Measurements from ENCODE around the gene SLF1.
A peak's percentile ranks its signal among the peaks of the same experiment; 100 is the strongest.
"Not testable (repeated sequence)": the region's sequence is repeated elsewhere in the genome, so short reads cannot be mapped to it uniquely, and the experiment has no call there.

SLF1 gene

DNA sequence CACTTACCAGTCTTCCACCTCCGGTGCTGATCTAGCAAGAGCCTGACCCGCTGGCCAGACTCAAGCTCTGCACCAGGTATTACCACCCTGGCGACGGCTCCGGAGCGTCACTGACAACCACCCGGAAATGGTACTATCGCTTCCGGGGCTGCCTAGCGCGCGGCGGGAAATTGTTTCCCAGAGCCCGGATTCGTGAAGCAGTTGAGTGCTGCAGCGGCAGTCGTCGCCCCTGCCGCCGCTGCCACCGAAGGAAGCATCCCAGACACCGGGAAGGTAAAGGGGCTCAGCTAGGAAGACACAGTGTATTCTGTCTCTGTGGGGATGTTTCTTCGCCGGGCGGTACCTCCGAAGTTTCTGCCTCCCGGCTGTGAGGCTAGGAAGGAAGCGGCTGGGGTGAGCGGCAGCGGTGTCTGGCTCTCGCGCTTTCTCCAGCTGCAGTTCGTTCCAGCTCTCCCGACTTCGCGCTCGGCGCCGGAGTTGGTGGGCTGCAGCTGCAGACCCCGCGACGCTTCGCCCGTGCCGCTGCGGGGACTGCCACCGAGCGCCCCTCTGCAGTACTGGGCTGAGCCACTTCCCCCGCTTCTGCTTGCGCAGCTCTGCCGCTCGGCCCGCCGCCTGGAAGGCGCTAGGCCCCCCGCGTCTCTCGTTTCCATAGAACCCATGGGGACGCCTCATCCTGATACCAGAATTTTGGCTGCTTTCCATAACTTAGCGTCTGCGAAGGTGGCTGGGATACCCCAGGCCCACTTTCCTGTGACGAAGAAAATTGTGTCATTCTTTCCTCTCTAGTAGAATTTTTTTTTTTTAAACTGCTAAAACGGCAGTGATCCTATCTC lies at the start of gene SLF1, which contains the start of gene KIAA0825:
TSS of gene SLF1 (plus strand) at position 177 of the 836 bp plus-strand sequence. CDS start 10,142 bp downstream, outside the sequence.
TSS of gene KIAA0825 (minus strand) at position 112 of the 836 bp plus-strand sequence. CDS start 81,478 bp downstream, outside the sequence.
- DNase-seq, result peak; percentile 62 to 85

- DNase-seq, result no peak
Measured at GRCh38 chr5:94571415-94571814, 47.1 kb upstream of the SLF1 start.

DNA sequence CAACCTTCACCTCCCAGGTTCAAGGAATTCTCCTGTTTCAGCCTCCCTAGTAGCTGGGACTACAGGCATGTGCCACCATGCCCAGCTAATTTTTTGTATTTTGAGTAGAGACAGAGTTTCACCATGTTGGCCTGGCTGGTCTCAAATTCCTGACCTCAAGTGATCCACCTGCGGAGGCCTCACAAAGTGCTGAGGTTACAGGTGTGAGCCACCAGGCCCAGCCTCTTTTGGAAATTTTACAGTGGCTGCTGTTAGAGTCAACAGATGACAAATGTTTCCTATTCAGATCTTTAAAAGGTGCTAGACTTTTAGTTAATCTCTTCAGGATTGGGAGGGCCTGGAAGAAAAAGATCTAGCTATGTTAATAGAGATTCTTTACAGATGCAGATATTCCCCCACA lies 45.1 kb upstream of the SLF1 start:
- DNase-seq, result not testable (repeated sequence)

- DNase-seq, result no peak
Measured at GRCh38 chr5:94575196-94575595, 43.3 kb upstream of the SLF1 start.

GRCh38 chr5:94577466-94578245 lies 40.8 kb upstream of the SLF1 start:
- no peak for DNase-seq

DNA sequence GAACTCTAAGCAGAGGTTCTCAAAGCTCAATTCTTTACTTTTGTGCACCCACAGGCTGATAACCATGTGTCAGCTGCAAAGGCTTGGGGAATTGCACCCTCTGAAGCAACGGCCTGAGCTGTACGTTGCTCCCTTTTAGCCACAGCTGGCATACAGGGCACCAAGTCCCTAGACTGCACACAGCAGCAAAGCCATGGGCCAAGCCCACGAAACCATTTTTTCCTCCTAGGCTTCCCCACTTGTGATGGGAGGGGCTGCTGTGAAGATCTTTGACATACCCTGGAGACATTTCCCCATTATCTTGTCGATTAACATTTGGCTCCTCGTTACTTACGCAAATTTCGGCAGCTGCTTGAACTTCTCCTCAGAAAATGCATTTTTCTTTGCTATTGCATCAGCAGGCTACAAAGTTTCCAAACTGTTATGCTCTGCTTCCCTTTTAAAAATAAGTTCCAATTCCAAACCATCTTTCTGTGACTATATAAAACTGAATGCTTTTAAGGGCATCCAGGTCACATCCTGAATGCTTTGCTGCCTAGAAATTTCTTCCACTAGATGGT lies 23.1 kb upstream of the SLF1 start:
- no peak for DNase-seq

DNA sequence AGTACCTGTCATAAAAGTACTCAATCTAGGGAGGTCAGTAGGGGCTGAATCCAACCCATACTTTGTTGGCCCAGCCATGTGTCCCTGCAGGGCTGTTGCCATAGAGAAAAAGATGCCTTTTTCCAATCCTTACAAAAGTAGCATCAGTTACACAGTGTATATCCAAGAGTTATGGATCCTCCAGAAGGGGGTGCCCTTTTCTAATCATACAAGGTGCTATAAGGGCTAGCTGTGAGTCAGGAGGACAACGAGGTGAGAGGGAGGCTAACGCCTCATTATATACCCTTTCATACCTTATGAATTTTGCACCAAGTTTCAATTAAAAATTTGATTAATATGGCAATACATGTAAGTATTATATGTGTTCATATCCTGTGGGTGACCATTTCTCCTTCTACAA lies 4.9 kb upstream of the SLF1 start:
- peak in 1 of 2 experiments; percentile 27 for DNase-seq

GRCh38 chr5:94614156-94614805 lies 4.2 kb upstream of the SLF1 start:
- no peak for DNase-seq

GRCh38 chr5:94615862-94616261 lies 2.6 kb upstream of the SLF1 start:
- no peak for DNase-seq

DNA sequence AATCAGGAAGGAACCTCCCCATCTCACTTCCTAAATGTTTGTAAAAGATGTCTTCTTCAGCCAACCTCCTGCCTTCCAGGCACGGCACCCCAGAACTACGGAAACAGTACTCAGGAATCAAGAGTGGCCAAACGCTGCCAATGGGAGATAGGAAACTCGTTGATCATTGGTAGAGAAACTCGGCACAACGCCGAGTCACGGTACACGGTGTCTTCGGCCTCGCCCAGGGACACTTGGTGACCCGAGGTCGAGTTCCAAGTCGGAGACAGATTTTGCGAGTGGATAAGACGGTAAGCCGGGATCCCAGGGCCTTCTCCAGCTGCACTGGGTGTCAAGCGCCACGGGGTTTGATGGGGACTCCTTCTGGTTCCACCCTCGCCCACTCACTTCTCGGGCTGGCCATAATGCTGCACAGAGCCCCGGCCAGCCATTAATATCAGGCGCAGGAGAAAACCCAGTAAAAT lies 408 bp upstream of the SLF1 start:
- DNase-seq, result peak in 1 of 2 experiments; percentile 39

GRCh38 chr5:94620256-94620655 lies 1.8 kb downstream of the SLF1 start:
- no peak for DNase-seq

- no peak for DNase-seq
Measured at GRCh38 chr5:94621763-94622162, 3.3 kb downstream of the SLF1 start.

DNA sequence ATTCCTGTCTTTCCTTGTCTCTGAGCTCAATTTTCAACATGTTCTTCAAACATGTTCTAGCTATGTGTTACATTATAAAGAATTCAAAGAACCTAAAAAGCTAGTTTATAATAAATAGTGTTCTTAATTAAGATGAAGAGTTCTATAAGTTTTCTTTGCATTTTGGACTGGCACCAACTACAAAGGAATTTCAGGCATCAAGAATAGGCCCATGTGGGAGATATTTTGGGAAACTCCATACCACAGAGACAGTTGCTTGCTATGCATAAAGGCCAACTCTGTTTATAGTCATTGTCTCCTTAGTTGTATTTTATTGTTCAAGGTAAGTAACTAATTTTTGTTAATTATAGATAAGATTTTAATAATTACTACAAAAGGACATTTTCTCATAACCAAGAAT lies 4.5 kb downstream of the SLF1 start:
- DNase-seq, result no peak

DNA sequence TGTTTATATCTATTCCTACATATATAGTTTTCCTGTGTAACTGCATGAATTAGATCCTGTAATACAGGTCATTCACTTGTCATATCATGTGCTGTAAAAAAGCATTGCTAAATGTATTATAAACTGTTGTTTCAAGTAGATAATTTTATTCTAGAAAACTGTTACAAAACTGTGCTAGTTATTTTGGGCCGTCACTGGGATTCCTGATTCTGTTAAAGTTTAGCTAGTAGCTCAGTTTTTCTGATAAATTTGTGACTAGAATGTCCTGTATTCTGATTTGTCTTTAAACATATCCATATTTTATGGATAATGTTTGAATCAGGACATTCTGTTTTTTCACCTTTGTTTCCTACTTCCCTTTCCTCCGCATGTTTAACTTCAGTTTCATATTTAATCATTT lies 5.4 kb downstream of the SLF1 start:
- DNase-seq, result no peak

- no peak for DNase-seq
Measured at GRCh38 chr5:94627191-94627590, 8.7 kb downstream of the SLF1 start.

DNA sequence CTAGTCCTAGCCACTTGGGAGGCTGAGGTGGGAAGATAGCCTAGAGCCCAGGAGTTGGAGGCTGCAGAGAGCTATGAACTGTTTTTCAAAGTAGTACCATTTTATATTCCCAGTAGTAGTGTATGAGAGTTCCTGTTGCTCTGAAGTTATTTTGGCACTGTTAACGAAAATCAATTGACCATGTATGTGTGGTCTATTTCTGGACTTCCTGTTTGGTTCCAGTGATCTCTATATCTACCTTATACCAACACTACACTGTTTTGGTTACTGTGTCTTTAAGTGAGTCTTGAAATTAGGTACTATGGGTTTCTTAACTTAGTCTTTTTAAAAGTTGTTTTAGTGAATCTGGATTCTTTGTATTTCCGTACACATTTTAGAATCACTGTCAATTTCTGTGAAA lies 13.6 kb downstream of the SLF1 start:
- no peak for DNase-seq

- DNase-seq, result no peak
Measured at GRCh38 chr5:94640176-94640575, 21.7 kb downstream of the SLF1 start.

DNA sequence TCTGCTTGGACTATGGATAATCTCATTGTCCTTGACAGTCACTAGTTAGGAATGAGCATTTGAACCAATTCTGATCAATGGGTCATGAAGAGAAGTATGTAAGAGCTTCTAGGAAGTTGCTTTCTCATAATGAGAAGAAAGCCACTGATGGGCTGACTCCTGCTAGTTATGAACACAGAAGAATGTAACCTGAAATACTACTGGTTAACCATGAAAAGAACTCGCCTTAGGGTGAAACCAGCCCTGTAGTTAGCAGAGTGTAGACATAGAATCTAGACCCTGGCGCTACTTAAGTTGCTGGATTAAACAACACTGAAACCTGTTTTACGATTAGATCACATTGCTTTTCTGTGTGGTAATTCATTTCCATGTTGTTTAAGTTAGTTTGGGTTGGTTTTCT lies 26.6 kb downstream of the SLF1 start:
- no peak for DNase-seq

DNA sequence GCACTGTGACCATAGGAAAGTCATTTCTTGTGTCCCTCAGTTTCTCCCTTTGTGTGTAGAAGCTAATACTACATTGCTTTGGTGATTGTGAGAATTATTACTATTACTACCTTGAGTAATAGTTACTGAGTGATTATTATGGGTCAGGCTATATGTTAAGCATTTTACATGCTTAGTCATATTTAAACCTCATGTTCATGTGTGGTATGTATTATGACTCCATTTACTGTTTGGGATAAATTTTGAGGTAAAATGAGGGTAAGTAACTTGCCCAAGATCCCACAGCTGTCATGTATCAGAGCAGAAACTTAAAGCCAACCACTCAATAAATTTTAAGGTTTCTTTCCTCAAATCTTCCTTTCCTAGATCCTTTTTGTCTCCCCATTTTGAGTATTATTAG lies 28.3 kb downstream of the SLF1 start:
- DNase-seq, result no peak

DNA sequence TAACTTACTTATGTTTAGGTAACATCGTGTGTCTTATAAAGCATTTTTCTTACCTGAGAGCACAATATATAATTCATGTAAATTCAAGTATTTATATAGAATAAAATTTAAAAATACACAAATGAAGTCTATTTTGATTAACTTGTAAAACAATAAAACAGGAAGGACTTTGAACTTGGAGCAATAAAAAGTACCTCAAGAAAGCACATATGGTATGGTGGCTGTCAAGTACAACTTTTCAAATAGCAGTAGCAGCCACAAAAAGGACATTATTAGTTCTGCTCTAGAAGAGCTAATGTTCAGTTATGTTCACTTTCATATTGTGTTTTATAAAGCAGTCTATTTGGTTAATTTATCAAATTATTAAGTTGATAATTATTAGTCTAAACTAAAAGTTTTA lies 31.4 kb downstream of the SLF1 start:
- DNase-seq, result no peak

DNA sequence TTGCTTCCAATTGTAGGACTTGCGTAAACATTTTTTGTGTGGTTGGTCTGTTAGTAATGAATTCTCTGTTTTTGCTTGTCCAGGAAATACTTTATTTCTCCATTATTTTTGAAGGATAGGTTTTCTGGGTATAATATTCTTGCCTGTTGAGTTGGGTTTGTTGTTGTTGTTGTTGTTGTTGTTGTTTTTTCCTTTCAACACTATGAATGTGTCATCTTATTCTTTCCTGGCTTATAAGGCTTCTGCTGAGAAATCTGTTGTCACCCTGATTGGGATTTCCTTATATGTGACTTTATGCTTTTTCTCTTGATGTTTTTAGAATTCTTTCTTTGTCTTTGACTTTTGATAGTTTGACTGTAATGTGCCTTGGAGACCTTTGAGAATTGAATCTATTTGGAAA lies 39.8 kb downstream of the SLF1 start:
- DNase-seq, result no peak

DNA sequence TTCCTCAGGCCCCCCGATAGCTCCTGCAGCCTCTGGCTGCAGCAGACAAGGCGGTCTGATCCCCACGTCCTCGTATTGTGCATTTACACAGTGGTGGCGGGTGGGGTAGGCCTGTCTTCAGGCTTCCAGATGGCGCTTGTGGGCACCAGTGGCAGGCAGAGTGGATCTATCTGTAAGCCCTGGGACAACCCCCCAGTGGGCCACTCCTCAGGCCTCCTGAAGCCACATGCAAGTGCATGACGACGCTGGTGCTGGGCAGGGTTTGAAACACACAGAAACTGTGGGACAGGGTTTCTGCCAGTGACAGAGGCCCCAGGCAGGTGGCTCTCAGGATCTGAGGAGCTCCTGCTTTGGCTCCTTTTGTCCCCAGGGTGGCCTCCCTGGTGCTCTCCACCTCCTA lies 42.0 kb downstream of the SLF1 start:
- DNase-seq, result no peak

DNA sequence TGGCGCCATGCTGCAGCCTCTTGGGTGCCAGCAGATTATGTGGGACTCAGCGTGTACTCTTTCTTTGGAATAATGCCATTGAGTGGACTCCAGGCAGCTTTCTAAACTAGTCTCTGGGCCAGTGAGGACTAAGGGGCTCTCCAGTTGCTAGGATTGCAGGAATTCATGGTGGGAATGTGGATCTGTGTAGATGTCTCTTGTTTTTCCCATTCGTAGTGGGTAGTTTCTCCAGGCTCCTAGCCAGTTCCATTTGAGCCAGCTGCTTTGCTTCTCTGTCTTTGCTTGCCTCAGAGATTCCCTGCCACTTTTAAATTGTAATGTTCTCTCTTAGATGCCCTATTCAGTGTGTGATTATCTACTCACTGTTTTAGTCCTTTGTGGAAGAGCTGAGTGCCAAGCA lies 42.6 kb downstream of the SLF1 start:
- no peak for DNase-seq
